ENCODE measurements around the gene MUCL3. TPM values are rescaled to one million over a fixed set of nuclear protein-coding genes. Genes with fewer than 3 reads are reported as not detected.

The MUCL3 gene
- total and polyA plus RNA-seq, 2 donors (not counting 1 experiment from before 2014, with no cell fraction given), result not detected

- Histone ChIP-seq H3K79me2 (ENCODE audit: control insufficient read depth, insufficient read depth, low read length) (peaks cover 23% of the 10 kb centered on the region), H3K4me3 (ENCODE audit: control extremely low read depth in 1 of 5, extremely low read depth in 1 of 5, insufficient read depth in 1 of 5, low read depth in 2 of 5, low read length in 4 of 5) (no peak overlapping the region), H3K4me1 (ENCODE audit: control insufficient read depth in 2 of 2, insufficient read depth in 2 of 2, low read length in 2 of 2) (no peaks in the 10 kb centered on the region), H3K27ac (ENCODE audit: low read length in 2 of 2) (no peak overlapping the region), H2AFZ (ENCODE audit: insufficient read depth, low read depth, low read length, poor library complexity, severe bottlenecking) (no peak overlapping the region), H3K9me3 (ENCODE audit: control extremely low read depth in 1 of 3, control insufficient read depth in 2 of 3, insufficient read depth in 1 of 3, low read length in 2 of 3) (no peaks in the 10 kb centered on the region), H3K27me3 (replicated peaks in 1 of 4; ENCODE audit: control extremely low read depth in 1 of 4, control insufficient read depth in 3 of 4, insufficient read depth in 4 of 4, low read length in 3 of 4) (no peaks in the 10 kb centered on the region), H3K4me2 (replicated peaks; ENCODE audit: low read depth, low read length, poor library complexity, severe bottlenecking) (no peak overlapping the region), H3K9ac (ENCODE audit: low read length) (no peak overlapping the region), H4K20me1 (ENCODE audit: control insufficient read depth, insufficient read depth, low read length, poor library complexity, severe bottlenecking) (peaks cover 39% of the 10 kb centered on the region), H3K36me3 (replicated peaks in 1 of 2; ENCODE audit: control extremely low read depth in 1 of 2, control insufficient read depth in 1 of 2, extremely low read depth in 1 of 2, insufficient read depth in 2 of 2, low read length in 1 of 2) (peaks cover 0 to 74% of the 10 kb centered on the region in 2 experiments)
- DNase-seq, result no peak
- TF ChIP-seq CTCF (IDR thresholded peaks at IDR 0.05) (no peak), EZH2 (IDR thresholded peaks at IDR 0.05; ENCODE audit: borderline replicate concordance, insufficient read depth, low read depth, low read length, poor library complexity, severe bottlenecking) (no peak)
- Mint-ChIP-seq H3K4me1 (no peaks in the 10 kb centered on the region), H3K9me3 (ENCODE audit: insufficient read depth) (no peaks in the 10 kb centered on the region), H3K27me3 (no peaks in the 10 kb centered on the region), H3K4me3 (no peak overlapping the region), H3K27ac (no peak overlapping the region)
- ATAC-seq (ENCODE audit: low read depth), result no peak
- WGBS (ENCODE audit: insufficient coverage), result 100% methylated on average over 3 of the region's 3 CpGs
- ChIA-PET CTCF (no interaction called here), POLR2A (no interaction called here)
- intact Hi-C loops (cut with micrococcal nuclease), result no loop called here
Observed at GRCh38 chr6:30894935-30895334, 45.8 kb upstream of the MUCL3 start.

- no peaks in the 10 kb centered on the region for H3K4me1 Mint-ChIP-seq
- Histone ChIP-seq H3K9me3 (ENCODE audit: control extremely low read depth in 1 of 3, control insufficient read depth in 2 of 3, insufficient read depth in 1 of 3, low read length in 2 of 3) (no peaks in the 10 kb centered on the region), H3K36me3 (replicated peaks in 1 of 2; ENCODE audit: control extremely low read depth in 1 of 2, control insufficient read depth in 1 of 2, extremely low read depth in 1 of 2, insufficient read depth in 2 of 2, low read length in 1 of 2) (peaks cover 0 to 70% of the 10 kb centered on the region in 2 experiments), H3K4me1 (ENCODE audit: control insufficient read depth in 2 of 2, insufficient read depth in 2 of 2, low read length in 2 of 2) (no peaks in the 10 kb centered on the region), H3K4me2 (replicated peaks; ENCODE audit: low read depth, low read length, poor library complexity, severe bottlenecking) (no peak overlapping the region), H3K27ac (ENCODE audit: low read length in 2 of 2) (no peak overlapping the region), H3K79me2 (ENCODE audit: control insufficient read depth, insufficient read depth, low read length) (peaks cover 19% of the 10 kb centered on the region), H3K27me3 (replicated peaks in 1 of 4; ENCODE audit: control extremely low read depth in 1 of 4, control insufficient read depth in 3 of 4, insufficient read depth in 4 of 4, low read length in 3 of 4) (no peaks in the 10 kb centered on the region), H4K20me1 (ENCODE audit: control insufficient read depth, insufficient read depth, low read length, poor library complexity, severe bottlenecking) (peaks cover 36% of the 10 kb centered on the region), H3K4me3 (ENCODE audit: control extremely low read depth in 1 of 5, extremely low read depth in 1 of 5, insufficient read depth in 1 of 5, low read depth in 2 of 5, low read length in 4 of 5) (no peak overlapping the region), H3K9ac (ENCODE audit: low read length) (no peak overlapping the region), H2AFZ (ENCODE audit: insufficient read depth, low read depth, low read length, poor library complexity, severe bottlenecking) (no peak overlapping the region)
- no peaks in the 10 kb centered on the region for H3K27me3 Mint-ChIP-seq
- POLR2A ChIA-PET, result no interaction called here
- CTCF ChIA-PET, result interaction anchor here (0.7 kb wide), 1 partner anchor 19 kb away, joined by 3 read pairs; the partner anchor contains the start of gene VARS2
- no peaks in the 10 kb centered on the region for H3K9me3 Mint-ChIP-seq (ENCODE audit: insufficient read depth)
- H3K27ac Mint-ChIP-seq, result no peak overlapping the region
- ATAC-seq (ENCODE audit: low read depth) (no peak), DNase-seq (no peak)
- WGBS (ENCODE audit: insufficient coverage), result 79% methylated on average over 10 of the region's 10 CpGs
- no peak for TF ChIP-seq EZH2 (IDR thresholded peaks at IDR 0.05; ENCODE audit: borderline replicate concordance, insufficient read depth, low read depth, low read length, poor library complexity, severe bottlenecking)
- no peak for TF ChIP-seq CTCF (IDR thresholded peaks at IDR 0.05)
- intact Hi-C loops (cut with micrococcal nuclease), result no loop called here
- no peak overlapping the region for H3K4me3 Mint-ChIP-seq
Observed at GRCh38 chr6:30895343-30895742, 45.4 kb upstream of the MUCL3 start.
